A549 (cell line): ENCODE data around the gene ATG101. TPM values are rescaled to one million over a fixed set of nuclear protein-coding genes. Genes with fewer than 3 reads are reported as not detected.

ENCODE experiments used
- ATAC-seq, 2 experiments: fragments of 200-7000 bp in 1 of 2; fragments of >200 bp in 1 of 2; cut with Nextera tagmentation in 1 of 2; cut with Tn5 transposase in 1 of 2; 3 replicates each; pipeline versions ENCODE4 v1.8.0 to v1.9.1; 2018 to 2020; ENCODE audit warnings: mild to moderate bottlenecking in 1 of 2, moderate library complexity in 1 of 2
- CTCF ChIA-PET: fragments of 300-600 bp; sonication (Branson Sonifier 250); formaldehyde crosslinking; extraction: SDS; loops from one replicate; lab custom pipeline; 2021; ENCODE audit warnings: antibody characterized with exemption, inconsistent platforms; lab: Yijun Ruan, JAX
- POLR2A ChIA-PET: fragments of 350-600 bp; formaldehyde crosslinking; extraction: SDS; loops from one replicate; lab custom pipeline; 2021; ENCODE audit warnings: antibody characterized with exemption, inconsistent platforms; lab: Yijun Ruan, JAX
- DNase-seq, 2 experiments: peaks; one replicate each; pipeline versions ENCODE4 v3.0.0 to v3.0.0-alpha.2; 2011 to 2016; ENCODE audit warnings: low read depth in 1 of 2, low spot score in 1 of 2
- FAIRE-seq: peaks from 2 replicates; lab custom pipeline; 2011; peaks lifted over from hg19 to GRCh38; lab: Jason Lieb, UNC
- H3K27ac ChIP-seq, 2 experiments: fragments of >200 bp; sonication (Bioruptor Twin); formaldehyde crosslinking; 3 replicates each; pipeline ENCODE4 v1.5.1; 2016 to 2017
- H3K4me1 ChIP-seq: fragments of >200 bp; sonication (Bioruptor Twin); formaldehyde crosslinking; 3 replicates; pipeline ENCODE4 v1.6.1; 2016
- H3K4me2 ChIP-seq: fragments of >200 bp; sonication (Bioruptor Twin); formaldehyde crosslinking; 3 replicates; pipeline ENCODE4 v1.6.1; 2016
- H3K4me3 ChIP-seq: fragments of >200 bp; sonication (Bioruptor Twin); formaldehyde crosslinking; 3 replicates; pipeline ENCODE4 v1.5.1; 2016
- H3K9me3 ChIP-seq: fragments of >200 bp; sonication (Bioruptor Twin); formaldehyde crosslinking; 3 replicates; pipeline ENCODE4 v1.6.1; 2016
- CBX2 ChIP-seq: fragments of 200-600 bp; sonication (generic); IDR thresholded peaks from 2 replicates; pipeline ENCODE4 v1.6.1; 2016; ENCODE audit warnings: low read depth, mild to moderate bottlenecking, borderline replicate concordance
- EHF ChIP-seq: fragments of 250-450 bp; sonication (Bioruptor Pico); IDR thresholded peaks from 2 replicates; pipeline ENCODE4 v1.5.0; 2020; ENCODE audit warnings: mild to moderate bottlenecking
- FOSB ChIP-seq: fragments of 250-450 bp; sonication (Bioruptor Pico); IDR thresholded peaks from 2 replicates; pipeline ENCODE4 v1.5.0; 2020; ENCODE audit warnings: mild to moderate bottlenecking, moderate library complexity
- HOXA7 ChIP-seq: fragments of 250-450 bp; sonication (Bioruptor Pico); IDR thresholded peaks from 2 replicates; pipeline ENCODE4 v1.5.0; 2020; ENCODE audit warnings: mild to moderate bottlenecking, moderate library complexity
- HOXB13 ChIP-seq: fragments of 250-450 bp; sonication (Bioruptor Pico); IDR thresholded peaks from 2 replicates; pipeline ENCODE4 v1.5.0; 2020; ENCODE audit warnings: low read depth, mild to moderate bottlenecking, moderate library complexity
- HOXB5 ChIP-seq: fragments of 250-450 bp; sonication (Bioruptor Pico); IDR thresholded peaks from 2 replicates; pipeline ENCODE4 v1.5.0; 2020; ENCODE audit warnings: mild to moderate bottlenecking, moderate library complexity
- JUN ChIP-seq, 2 experiments: fragments of >200 bp; sonication (Bioruptor Twin); formaldehyde crosslinking; IDR thresholded peaks; 2 replicates in 1 of 2; 3 replicates in 1 of 2; pipeline ENCODE4 v1.6.1; 2016 to 2017
- MYC ChIP-seq: IDR thresholded peaks from 2 replicates; pipeline ENCODE4 v1.6.1; 2012; ENCODE audit warnings: mild to moderate bottlenecking, inconsistent platforms, low read length, improper control_type of control experiment, borderline replicate concordance
- POLR2A ChIP-seq: IDR thresholded peaks from 2 replicates; pipeline ENCODE4 v1.6.1; 2012; ENCODE audit warnings: mild to moderate bottlenecking, low read length
- RFX5 ChIP-seq: fragments of 450-650 bp; IDR thresholded peaks from 2 replicates; pipeline ENCODE4 v1.7.1; 2014; ENCODE audit warnings: antibody characterized with exemption, mild to moderate bottlenecking, moderate library complexity
- TP53 ChIP-seq: fragments of 250-450 bp; sonication (Bioruptor Pico); IDR thresholded peaks from 2 replicates; pipeline ENCODE4 v1.5.0; 2021; ENCODE audit warnings: mild to moderate bottlenecking, moderate library complexity
- ZFP36 ChIP-seq: fragments of 450-650 bp; IDR thresholded peaks from 2 replicates; pipeline ENCODE4 v1.6.1; 2014; ENCODE audit warnings: borderline replicate concordance; ENCODE audit not compliant: partially characterized antibody
- WGBS: methylation state at CpG from one replicate; pipeline ENCODE4 v1.1.6; 2017; ENCODE audit errors: missing lambda C conversion rate; 5-methylcytosine and 5-hydroxymethylcytosine counted together
- polyA plus RNA-seq, 4 experiments: library from polyadenylated mRNA; depleted of rRNA in 3 of 4; stranded (reverse); fragments of >200 nt; fragmentation: RNase III in 1 of 4; extraction: RNeasy Plus Mini Kit Qiagen cat#74134 plus additional on column Dnase treatment in 1 of 4; gene quantifications; 2 replicates in 3 of 4; 3 replicates in 1 of 4; pipeline ENCODE4 v1.2.3, GENCODE V29; 2011 to 2017
- TF ChIP-seq, protein P1 (sequence below): IDR thresholded peaks from 2 replicates; pipeline ENCODE4 v1.6.1; 2012; ENCODE audit warnings: low read depth, borderline replicate concordance
- TF ChIP-seq, protein P2 (sequence below): fragments of 250-450 bp; sonication (Bioruptor Pico); IDR thresholded peaks from 2 replicates; pipeline ENCODE4 v1.5.0; 2021; ENCODE audit warnings: mild to moderate bottlenecking, moderate library complexity, borderline replicate concordance

The ATG101 gene
- polyA plus RNA-seq, 2 of the 4 experiments (the other 2 are of a cell fraction), result 87.9 to 141 TPM

DNA sequence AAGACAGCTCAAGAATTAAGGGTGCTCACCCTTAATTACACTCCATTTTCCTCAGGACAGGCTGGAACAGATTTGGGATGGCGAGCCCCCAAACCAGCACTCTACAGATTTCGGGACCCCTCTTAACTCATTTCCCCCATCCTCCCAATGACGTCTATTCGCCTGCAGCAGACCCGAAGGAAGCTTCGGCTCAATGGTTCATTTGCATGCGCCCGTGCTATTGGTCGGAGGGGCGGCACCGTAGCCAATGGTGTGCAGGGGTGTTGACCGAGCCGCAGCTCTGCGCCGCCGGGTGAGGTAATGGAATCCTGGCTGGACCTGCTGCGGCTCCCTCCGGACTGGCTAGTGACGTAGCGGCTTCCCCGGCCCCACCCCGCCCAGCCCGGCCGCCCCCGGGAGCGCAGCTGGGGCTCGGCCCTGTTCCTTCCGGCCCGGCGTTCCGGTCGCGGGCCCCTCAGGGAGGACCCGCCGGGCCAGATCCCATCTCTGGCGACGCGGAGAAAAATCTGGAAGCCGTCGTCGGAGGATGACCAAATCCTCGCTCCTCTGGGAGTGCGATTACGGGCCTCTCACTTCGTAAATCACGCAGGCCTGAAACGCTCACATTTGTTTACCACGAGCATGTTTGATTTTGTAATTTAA, 36.9 kb upstream of the ATG101 start (continued):
- peak; percentile 81 for TF ChIP-seq EHF (CRISPR knock-in tag)
- 0 out of 2 replicates have a peak, but pooled peaks have one; percentile 11 for TF ChIP-seq POLR2A
- TF ChIP-seq HOXB13 (CRISPR knock-in tag), result peak; percentile 86; the same call in 1 of the 2 replicates
- peak in 1 of 2 experiments; percentile 49; a peak in 1 of 5 replicates for TF ChIP-seq JUN (IDR thresholded peaks at IDR 0.05)
- TF ChIP-seq MYC, result no peak
- TF ChIP-seq, all 56 proteins: peak for 11

DNA sequence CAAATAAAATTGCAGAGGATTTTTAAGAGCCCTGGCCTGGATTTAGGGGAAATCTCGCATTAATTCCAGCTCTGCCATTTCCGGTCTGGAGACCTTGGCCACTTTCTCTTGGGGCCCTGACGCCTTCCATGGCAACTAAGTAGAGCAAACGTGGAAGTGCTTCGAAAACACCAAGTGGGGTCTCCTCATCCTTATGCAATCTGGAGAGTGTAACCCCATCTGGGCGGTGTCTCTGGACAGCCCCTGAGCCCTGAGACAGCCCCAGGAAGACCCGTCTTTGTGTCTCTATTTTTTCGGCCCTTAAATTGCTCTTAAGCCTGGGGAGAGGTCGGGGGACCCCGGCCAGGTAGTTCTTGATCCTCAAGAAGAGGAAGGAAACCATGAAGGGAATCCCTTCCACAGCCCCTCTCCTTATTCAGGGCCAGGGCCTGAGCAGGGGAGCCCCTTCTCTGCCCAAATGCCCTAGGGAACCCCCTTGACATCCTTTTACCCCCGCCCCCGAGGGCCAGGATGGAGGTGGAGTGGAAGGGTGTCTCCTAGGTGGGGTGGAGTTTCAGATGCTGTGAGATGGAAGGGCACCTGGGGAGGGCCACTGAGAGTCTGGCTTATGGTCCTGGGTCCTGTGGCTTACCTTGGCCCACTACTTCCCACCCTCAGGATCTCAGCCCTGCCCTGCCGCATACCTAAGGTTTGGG, 36.2 kb upstream of the ATG101 start:
- TF ChIP-seq HOXB5 (CRISPR knock-in tag), result 0 out of 2 replicates have a peak, but pooled peaks have one; percentile 20
- TF ChIP-seq ZFP36, result no peak
- TF ChIP-seq, protein P1, sequence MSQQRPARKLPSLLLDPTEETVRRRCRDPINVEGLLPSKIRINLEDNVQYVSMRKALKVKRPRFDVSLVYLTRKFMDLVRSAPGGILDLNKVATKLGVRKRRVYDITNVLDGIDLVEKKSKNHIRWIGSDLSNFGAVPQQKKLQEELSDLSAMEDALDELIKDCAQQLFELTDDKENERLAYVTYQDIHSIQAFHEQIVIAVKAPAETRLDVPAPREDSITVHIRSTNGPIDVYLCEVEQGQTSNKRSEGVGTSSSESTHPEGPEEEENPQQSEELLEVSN, result peak; percentile 26; the same call in 1 of the 2 replicates
- TF ChIP-seq HOXA7 (CRISPR knock-in tag), result 0 out of 2 replicates have a peak, but pooled peaks have one; percentile 50
- peak; percentile 53; the same call in 1 of the 2 replicates for TF ChIP-seq TP53 (CRISPR knock-in tag)
- TF ChIP-seq FOSB (CRISPR knock-in tag), result 0 out of 2 replicates have a peak, but pooled peaks have one; percentile 44
- TF ChIP-seq, protein P2, sequence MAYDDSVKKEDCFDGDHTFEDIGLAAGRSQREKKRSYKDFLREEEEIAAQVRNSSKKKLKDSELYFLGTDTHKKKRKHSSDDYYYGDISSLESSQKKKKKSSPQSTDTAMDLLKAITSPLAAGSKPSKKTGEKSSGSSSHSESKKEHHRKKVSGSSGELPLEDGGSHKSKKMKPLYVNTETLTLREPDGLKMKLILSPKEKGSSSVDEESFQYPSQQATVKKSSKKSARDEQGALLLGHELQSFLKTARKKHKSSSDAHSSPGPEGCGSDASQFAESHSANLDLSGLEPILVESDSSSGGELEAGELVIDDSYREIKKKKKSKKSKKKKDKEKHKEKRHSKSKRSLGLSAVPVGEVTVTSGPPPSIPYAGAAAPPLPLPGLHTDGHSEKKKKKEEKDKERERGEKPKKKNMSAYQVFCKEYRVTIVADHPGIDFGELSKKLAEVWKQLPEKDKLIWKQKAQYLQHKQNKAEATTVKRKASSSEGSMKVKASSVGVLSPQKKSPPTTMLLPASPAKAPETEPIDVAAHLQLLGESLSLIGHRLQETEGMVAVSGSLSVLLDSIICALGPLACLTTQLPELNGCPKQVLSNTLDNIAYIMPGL (CRISPR knock-in tag), result 0 out of 2 replicates have a peak, but pooled peaks have one; percentile 18
- no peak for TF ChIP-seq JUN (IDR thresholded peaks at IDR 0.05)
- ChIA-PET CTCF (interaction anchor here (1.2 to 41.8 kb wide), 9 partner anchors 4 to 110 kb away, joined by 4 to 1730 read pairs (median 7); partner anchors contain the start of genes ATG101, NR4A1, SMIM41 and TAMALIN), POLR2A (interaction anchor here (0.9 to 2.5 kb wide), 6 partner anchors 10 to 36 kb away, joined by 3 to 37 read pairs (median 6); partner anchors contain the start of genes ATG101 and NR4A1)
- ATAC-seq (no peak), DNase-seq (no peak), FAIRE-seq (no peak)
- Histone ChIP-seq H3K4me1 (peaks cover 28% of the 10 kb centered on the region), H3K27ac (peak overlapping the region; percentile 65 to 77), H3K4me3 (peak overlapping the region; percentile 32), H3K9me3 (no peaks in the 10 kb centered on the region), H3K4me2 (peak overlapping the region; percentile 76)
- WGBS, result 83% methylated on average over 13 of the region's 13 CpGs

- Histone ChIP-seq H3K4me1 (peaks cover 20% of the 10 kb centered on the region), H3K9me3 (no peaks in the 10 kb centered on the region), H3K27ac (no peak overlapping the region), H3K4me3 (no peak overlapping the region), H3K4me2 (no peak overlapping the region)
- POLR2A ChIA-PET, result interaction anchor here (3.8 kb wide), 1 partner anchor 16 kb away, joined by 19 read pairs; the partner anchor contains the start of gene NR4A1
- 92% methylated on average over 4 of the region's 4 CpGs for WGBS
- CTCF ChIA-PET, result interaction anchor here (1.1 to 41.8 kb wide), 4 partner anchors 10 to 160 kb away, joined by 3 to 1730 read pairs (median 985); partner anchors contain the start of genes ATG101, NR4A1, SMIM41 and TAMALIN
- FAIRE-seq, result no peak
- ATAC-seq, result no peak
- no peak for DNase-seq
- TF ChIP-seq, protein P2 (CRISPR knock-in tag), result no peak
- TF ChIP-seq CBX2, result no peak
- no peak for TF ChIP-seq RFX5
- no peak for TF ChIP-seq HOXB5 (CRISPR knock-in tag)
These were observed 34.6 kb upstream of the ATG101 start for GRCh38 chr12:52035190-52035589.
